Measurements from ENCODE around the gene PARP11. TPM values are rescaled to one million over a fixed set of nuclear protein-coding genes. Genes with fewer than 3 reads are reported as not detected.
A peak's percentile ranks its signal among the peaks of the same experiment; 100 is the strongest.

The PARP11 gene
- total RNA-seq, 1 experiment from 2014 or later: 11.3 TPM

DNA sequence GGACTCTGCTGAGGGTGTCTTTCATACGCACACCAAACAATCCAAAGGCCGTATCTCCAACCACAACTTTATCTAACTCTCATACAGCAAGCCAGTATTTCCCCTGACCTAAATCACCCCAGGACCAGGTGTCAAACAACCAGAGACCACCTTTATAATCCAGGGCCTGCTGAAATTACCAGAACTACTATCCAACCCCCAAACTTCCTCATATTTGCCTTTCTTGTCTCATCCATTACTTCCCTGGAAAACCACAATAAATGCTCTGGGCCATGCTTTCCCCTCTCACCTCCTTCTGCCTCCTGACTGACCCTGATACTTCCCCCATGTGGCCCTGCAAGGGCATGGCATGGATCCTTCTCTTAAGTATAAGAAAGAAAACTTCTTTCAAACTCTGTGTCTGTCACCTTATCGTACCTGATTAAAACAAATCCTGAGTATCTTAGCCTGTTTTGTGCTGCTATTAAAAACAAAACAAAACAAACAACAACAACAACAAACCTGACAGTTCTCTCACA, 75.6 kb downstream of the PARP11 start:
- Mint-ChIP-seq H3K4me1 (peaks cover 12 to 14% of the 10 kb centered on the region in 2 experiments), H3K9me3 (no peaks in the 10 kb centered on the region; a peak in 1 of 5 replicates), H3K4me3 (no peak overlapping the region), H3K27ac (peak overlapping the region in 1 of 3 experiments; percentile 1; a peak in 1 of 7 replicates), H3K36me3 (ENCODE audit: insufficient read depth in 1 of 3, low read depth in 3 of 3) (peaks cover 0 to 14% (median 6%) of the 10 kb centered on the region in 3 experiments; a peak in 4 of 7 replicates), H3K27me3 (ENCODE audit: low read depth) (no peaks in the 10 kb centered on the region)
- Histone ChIP-seq H2BK15ac (ENCODE audit: low read depth, low read length) (no peak overlapping the region), H3K56ac (ENCODE audit: insufficient read length, low read depth, low read length) (no peak overlapping the region), H4K20me1 (ENCODE audit: control insufficient read depth, insufficient read depth, insufficient read length) (no peaks in the 10 kb centered on the region), H3K4me2 (ENCODE audit: insufficient read depth, insufficient read length, low read length) (no peak overlapping the region), H2BK120ac (ENCODE audit: low read depth, low read length, poor library complexity, severe bottlenecking) (no peak overlapping the region), H3K9ac (ENCODE audit: extremely low read depth, insufficient read length, low read length) (no peak overlapping the region), H4K91ac (ENCODE audit: insufficient read length, low read depth, low read length) (no peak overlapping the region), H2BK12ac (ENCODE audit: insufficient read length, low read depth, low read length) (no peak overlapping the region), H3T11ph (ENCODE audit: low read length) (no peak overlapping the region), H2BK5ac (ENCODE audit: insufficient read length, low read length) (no peak overlapping the region), H3K79me2 (ENCODE audit: insufficient read depth, low read length) (no peaks in the 10 kb centered on the region), H4K8ac (replicated peaks; ENCODE audit: insufficient read length, low read depth, low read length) (no peak overlapping the region), H3K18ac (ENCODE audit: insufficient read length, low read depth, low read length) (no peak overlapping the region), H3K14ac (ENCODE audit: insufficient read depth, low read length) (no peak overlapping the region), H3K27ac (ENCODE audit: insufficient read length, low read depth, low read length) (no peak overlapping the region), H3K79me1 (ENCODE audit: insufficient read depth, low read depth, low read length, poor library complexity, severe bottlenecking) (no peaks in the 10 kb centered on the region), H2AFZ (ENCODE audit: low read length) (no peak overlapping the region), H2AK5ac (ENCODE audit: insufficient read length, low read length) (no peak overlapping the region), H3K4ac (ENCODE audit: low read depth, low read length) (no peak overlapping the region), H3K23me2 (ENCODE audit: insufficient read length, low read depth, low read length, poor library complexity, severe bottlenecking) (no peaks in the 10 kb centered on the region), H3K9me3 (ENCODE audit: control insufficient read depth, low read depth, low read length) (no peaks in the 10 kb centered on the region), H4K5ac (ENCODE audit: insufficient read length, low read depth, low read length) (no peak overlapping the region), H3K23ac (ENCODE audit: insufficient read length, low read depth, low read length) (no peak overlapping the region), H2BK20ac (ENCODE audit: low read depth, low read length, poor library complexity, severe bottlenecking) (no peak overlapping the region), H3K4me1 (ENCODE audit: insufficient read depth, low read length) (peaks cover 3% of the 10 kb centered on the region; the same call in 1 of the 2 replicates), H3K27me3 (ENCODE audit: insufficient read depth, low read length) (no peaks in the 10 kb centered on the region)
- WGBS (ENCODE audit: extremely low coverage, insufficient read length, low lambda C conversion rate): no CpG with 5 or more reads among the region's 3 CpGs
- DNase-seq: no peak
- TF ChIP-seq, protein P1, sequence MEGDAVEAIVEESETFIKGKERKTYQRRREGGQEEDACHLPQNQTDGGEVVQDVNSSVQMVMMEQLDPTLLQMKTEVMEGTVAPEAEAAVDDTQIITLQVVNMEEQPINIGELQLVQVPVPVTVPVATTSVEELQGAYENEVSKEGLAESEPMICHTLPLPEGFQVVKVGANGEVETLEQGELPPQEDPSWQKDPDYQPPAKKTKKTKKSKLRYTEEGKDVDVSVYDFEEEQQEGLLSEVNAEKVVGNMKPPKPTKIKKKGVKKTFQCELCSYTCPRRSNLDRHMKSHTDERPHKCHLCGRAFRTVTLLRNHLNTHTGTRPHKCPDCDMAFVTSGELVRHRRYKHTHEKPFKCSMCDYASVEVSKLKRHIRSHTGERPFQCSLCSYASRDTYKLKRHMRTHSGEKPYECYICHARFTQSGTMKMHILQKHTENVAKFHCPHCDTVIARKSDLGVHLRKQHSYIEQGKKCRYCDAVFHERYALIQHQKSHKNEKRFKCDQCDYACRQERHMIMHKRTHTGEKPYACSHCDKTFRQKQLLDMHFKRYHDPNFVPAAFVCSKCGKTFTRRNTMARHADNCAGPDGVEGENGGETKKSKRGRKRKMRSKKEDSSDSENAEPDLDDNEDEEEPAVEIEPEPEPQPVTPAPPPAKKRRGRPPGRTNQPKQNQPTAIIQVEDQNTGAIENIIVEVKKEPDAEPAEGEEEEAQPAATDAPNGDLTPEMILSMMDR (conservative IDR thresholded peaks at IDR 0.05): peak; percentile 58

Measured in H9 (cell line).